Brain microvascular endothelial cell (primary cell): ENCODE results near the gene CMC2.
A peak's percentile ranks its signal among the peaks of the same experiment; 100 is the strongest.

ENCODE experiments used
- DNase-seq: peaks from one replicate; pipeline ENCODE4 v3.0.0-alpha.2; 2020
- H3K27ac ChIP-seq: fragments of 250-450 bp; sonication (Bioruptor Pico); 2 replicates; pipeline ENCODE4 v1.5.1; 2020; ENCODE audit warnings: mild to moderate bottlenecking, moderate library complexity
- H3K27me3 ChIP-seq: fragments of 250-450 bp; sonication (Bioruptor Pico); replicated peaks from 2 replicates; pipeline ENCODE4 v1.5.1; 2020; ENCODE audit warnings: mild to moderate bottlenecking
- H3K36me3 ChIP-seq: fragments of 250-450 bp; sonication (Bioruptor Pico); replicated peaks from 2 replicates; pipeline ENCODE4 v1.5.1; 2020; ENCODE audit warnings: mild to moderate bottlenecking
- H3K4me3 ChIP-seq: 2 replicates; pipeline ENCODE4 v1.5.1; 2011; ENCODE audit warnings: low read depth, mild to moderate bottlenecking, control low read depth, low read length, moderate library complexity
- in situ Hi-C: cut with HindIII; loops from 2 replicates; pipeline ENCODE4 v1.10.0; 2017; ENCODE audit warnings: low sequenced_read_pairs, low pct_ligation_motif_present
- TF ChIP-seq, protein P1 (sequence below): IDR thresholded peaks from 2 replicates; pipeline ENCODE4 v1.5.1; 2011; ENCODE audit warnings: low read depth, mild to moderate bottlenecking, moderate library complexity, low read length, control low read depth, inconsistent platforms; ENCODE audit errors: missing control alignments

CMC2 gene

DNA sequence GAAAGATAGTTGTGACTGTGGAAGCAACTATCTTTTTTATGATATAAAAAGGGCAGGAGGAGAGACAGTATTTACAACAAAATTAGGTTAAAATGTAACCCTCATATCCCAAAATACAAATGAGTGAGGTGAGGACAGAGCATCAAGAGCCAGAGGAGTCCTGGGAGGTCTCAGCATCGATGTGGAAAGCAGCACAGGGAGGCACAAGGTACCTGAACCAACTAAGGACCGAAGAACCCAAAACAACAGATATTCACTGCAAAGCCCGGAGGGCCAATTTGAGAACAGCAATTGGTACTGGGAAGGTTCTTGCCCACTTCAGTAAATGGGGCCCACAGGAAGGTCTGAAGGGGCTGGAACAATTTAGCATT, 37.6 kb downstream of the CMC2 start:
- in situ Hi-C loops, result no loop called here

DNA sequence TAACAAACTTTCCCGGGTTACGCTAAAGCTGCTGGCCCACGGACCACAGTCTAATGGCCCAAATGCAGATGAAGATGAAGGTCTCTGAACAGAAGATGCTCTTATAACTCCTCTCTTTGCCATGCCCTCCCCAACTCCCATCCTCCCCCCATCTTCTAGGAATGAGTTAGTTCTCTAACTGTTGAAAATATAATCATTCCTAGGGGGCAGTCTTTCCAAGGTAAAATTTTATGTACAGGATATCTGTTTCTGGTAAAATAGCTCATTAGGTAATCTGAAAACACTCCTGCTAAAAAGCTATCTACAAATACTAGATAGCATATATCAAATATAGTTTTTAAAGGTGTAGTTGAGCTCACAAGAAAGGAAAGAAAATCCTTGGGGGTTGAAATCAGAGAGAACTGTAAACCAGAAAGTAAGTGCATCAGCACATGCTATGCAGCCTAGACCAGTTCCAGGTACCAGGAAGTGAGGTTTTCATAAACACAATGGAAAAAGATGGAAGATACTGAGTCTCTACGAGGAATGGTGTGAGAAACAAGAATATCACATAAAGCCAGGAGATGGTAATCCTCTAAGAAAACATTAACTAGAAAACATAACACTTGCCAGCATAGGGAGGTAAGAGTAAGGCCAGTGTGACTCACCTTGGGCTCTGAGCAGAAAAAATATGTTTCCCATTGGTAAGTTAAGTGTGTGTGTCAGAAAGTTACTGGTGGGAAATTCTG, 38.1 kb downstream of the CMC2 start:
- Histone ChIP-seq H3K27ac (no peak overlapping the region), H3K27me3 (no peaks in the 10 kb centered on the region), H3K4me3 (no peak overlapping the region), H3K36me3 (no peaks in the 10 kb centered on the region)
- in situ Hi-C loops, result no loop called here
- TF ChIP-seq, protein P1, sequence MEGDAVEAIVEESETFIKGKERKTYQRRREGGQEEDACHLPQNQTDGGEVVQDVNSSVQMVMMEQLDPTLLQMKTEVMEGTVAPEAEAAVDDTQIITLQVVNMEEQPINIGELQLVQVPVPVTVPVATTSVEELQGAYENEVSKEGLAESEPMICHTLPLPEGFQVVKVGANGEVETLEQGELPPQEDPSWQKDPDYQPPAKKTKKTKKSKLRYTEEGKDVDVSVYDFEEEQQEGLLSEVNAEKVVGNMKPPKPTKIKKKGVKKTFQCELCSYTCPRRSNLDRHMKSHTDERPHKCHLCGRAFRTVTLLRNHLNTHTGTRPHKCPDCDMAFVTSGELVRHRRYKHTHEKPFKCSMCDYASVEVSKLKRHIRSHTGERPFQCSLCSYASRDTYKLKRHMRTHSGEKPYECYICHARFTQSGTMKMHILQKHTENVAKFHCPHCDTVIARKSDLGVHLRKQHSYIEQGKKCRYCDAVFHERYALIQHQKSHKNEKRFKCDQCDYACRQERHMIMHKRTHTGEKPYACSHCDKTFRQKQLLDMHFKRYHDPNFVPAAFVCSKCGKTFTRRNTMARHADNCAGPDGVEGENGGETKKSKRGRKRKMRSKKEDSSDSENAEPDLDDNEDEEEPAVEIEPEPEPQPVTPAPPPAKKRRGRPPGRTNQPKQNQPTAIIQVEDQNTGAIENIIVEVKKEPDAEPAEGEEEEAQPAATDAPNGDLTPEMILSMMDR, result no peak
- DNase-seq, result peak; percentile 62

More for the DNA sequence above, 37.6 kb downstream of the CMC2 start:
- Histone ChIP-seq H3K4me3 (no peak overlapping the region), H3K27me3 (no peaks in the 10 kb centered on the region), H3K36me3 (no peaks in the 10 kb centered on the region), H3K27ac (no peak overlapping the region)
- TF ChIP-seq, protein P1, result no peak
- DNase-seq, result no peak

DNA sequence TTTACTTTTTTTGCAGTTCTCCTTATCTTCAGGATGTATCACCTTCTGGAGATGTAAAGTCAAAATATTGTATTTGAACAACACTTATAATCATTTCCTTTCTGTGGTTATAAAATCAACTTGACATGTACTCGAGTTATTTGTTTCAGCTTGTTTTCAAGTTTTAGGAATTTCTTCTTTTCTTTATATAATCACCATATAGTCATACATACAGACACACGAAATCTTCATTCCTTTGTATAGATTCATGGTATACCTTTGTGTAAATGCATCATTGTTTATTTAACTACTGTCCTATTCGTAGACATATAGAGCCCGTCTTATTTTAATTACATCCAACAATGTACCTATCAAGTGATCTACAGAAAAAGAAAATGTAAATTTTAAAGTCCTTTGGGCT, 40.1 kb downstream of the CMC2 start:
- in situ Hi-C loops, result no loop called here
- Histone ChIP-seq H3K27me3 (no peaks in the 10 kb centered on the region), H3K36me3 (no peaks in the 10 kb centered on the region), H3K4me3 (no peak overlapping the region), H3K27ac (no peak overlapping the region)
- DNase-seq, result no peak
- TF ChIP-seq, protein P1, result no peak

DNA sequence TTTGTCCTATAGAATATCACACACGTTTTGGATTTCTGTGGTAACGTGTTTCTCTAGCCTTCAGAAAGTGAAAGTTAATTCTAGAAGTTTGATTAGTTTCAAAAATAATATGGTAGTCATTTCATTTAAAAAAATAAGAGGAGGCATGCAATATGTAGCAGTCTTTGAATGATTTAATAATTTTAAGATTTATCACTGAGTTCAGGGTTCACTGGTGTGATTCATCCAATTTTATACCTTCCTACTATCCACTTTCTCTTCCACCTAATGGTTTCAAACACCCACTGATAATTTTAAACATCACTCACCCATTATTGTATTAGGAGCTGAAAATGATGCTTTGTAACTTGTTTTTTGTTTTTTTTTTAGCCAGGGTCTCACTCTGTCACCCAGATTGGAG, 42.3 kb downstream of the CMC2 start:
- in situ Hi-C loops, result no loop called here
- Histone ChIP-seq H3K27ac (no peak overlapping the region), H3K4me3 (no peak overlapping the region), H3K36me3 (no peaks in the 10 kb centered on the region), H3K27me3 (no peaks in the 10 kb centered on the region)
- DNase-seq, result no peak
- TF ChIP-seq, protein P1, result no peak

DNA sequence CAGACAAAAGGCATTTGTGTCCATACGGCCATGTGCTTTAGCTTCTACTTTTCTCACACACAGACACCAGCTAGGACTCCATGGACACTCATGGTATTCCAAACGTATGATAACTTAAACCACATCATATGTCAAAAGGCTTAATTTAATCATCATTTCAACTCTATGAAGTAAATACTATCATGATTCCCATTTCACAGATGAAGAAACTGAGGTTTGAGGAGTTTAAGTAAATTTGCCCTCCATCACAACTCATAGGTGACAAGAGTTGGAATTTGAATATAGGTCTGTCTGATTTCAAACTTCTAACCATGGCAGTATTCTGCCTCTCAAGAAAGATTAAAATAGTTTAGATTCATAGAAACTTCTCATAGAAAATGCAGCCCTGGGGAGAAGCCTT, 43.8 kb downstream of the CMC2 start:
- Histone ChIP-seq H3K27ac (no peak overlapping the region), H3K4me3 (no peak overlapping the region), H3K36me3 (no peaks in the 10 kb centered on the region), H3K27me3 (no peaks in the 10 kb centered on the region)
- in situ Hi-C loops, result no loop called here
- TF ChIP-seq, protein P1, result no peak
- DNase-seq, result no peak

DNA sequence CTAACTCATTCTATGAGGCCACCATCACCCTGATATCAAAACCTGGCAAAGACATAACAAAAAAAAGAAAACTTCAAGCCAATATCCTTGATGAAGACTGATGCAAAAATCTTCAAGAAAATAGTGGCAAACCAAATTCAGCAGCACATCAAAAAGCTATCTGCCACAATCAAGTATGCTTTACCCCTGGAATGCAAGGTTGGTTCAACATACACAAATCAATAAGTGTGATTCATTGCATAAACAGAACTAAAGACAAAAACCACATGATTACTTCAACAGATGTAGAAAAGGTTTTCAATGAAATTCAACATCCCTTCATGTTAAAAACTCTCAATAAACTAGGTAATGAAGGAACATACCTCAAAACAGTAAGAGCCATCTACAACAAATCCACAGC, 48.4 kb downstream of the CMC2 start:
- H3K27ac ChIP-seq, result no peak overlapping the region
- H3K4me3 ChIP-seq, result no peak overlapping the region
- in situ Hi-C loops, result no loop called here
- no peaks in the 10 kb centered on the region for H3K36me3 ChIP-seq
- TF ChIP-seq, protein P1, result no peak
- no peaks in the 10 kb centered on the region for H3K27me3 ChIP-seq
- no peak for DNase-seq
